ENCODE measurements around the gene CERS1. TPM values are rescaled to one million over a fixed set of nuclear protein-coding genes. Genes with fewer than 3 reads are reported as not detected.
A peak's percentile ranks its signal among the peaks of the same experiment; 100 is the strongest.

CERS1 gene
- total RNA-seq, 4 donors from 2014 or later, result not detected

GRCh38 chr19:18913466-18913865, 17.5 kb upstream of the CERS1 start:
- Histone ChIP-seq H3K4me1 (peaks cover 0 to 18% (median 5%) of the 10 kb centered on the region in 4 donors), H3K27ac (no peak overlapping the region), H3K27me3 (no peaks in the 10 kb centered on the region), H3K9me3 (no peaks in the 10 kb centered on the region), H3K36me3 (peaks cover 0 to 51% (median 0%) of the 10 kb centered on the region in 3 donors), H3K4me3 (no peak overlapping the region)
- peak in 1 of 3 donors; percentile 40 for DNase-seq
- no peak for TF ChIP-seq CTCF (IDR thresholded peaks at IDR 0.05)
- TF ChIP-seq POLR2A (IDR thresholded peaks at IDR 0.05), result no peak

- no peak overlapping the region for H3K4me3 ChIP-seq
- peaks cover 0 to 55% (median 0%) of the 10 kb centered on the region in 3 donors for H3K36me3 ChIP-seq
- H3K4me1 ChIP-seq, result peaks cover 0 to 13% (median 3%) of the 10 kb centered on the region in 4 donors
- TF ChIP-seq CTCF (IDR thresholded peaks at IDR 0.05) (no peak), POLR2A (IDR thresholded peaks at IDR 0.05) (no peak)
- no peaks in the 10 kb centered on the region for H3K9me3 ChIP-seq
- H3K27me3 ChIP-seq, result no peaks in the 10 kb centered on the region
- peak in 1 of 3 donors; percentile 38 for DNase-seq
- no peak overlapping the region for H3K27ac ChIP-seq
Observed at GRCh38 chr19:18912933-18913332, 17.0 kb upstream of the CERS1 start.

- H3K9me3 ChIP-seq, result no peaks in the 10 kb centered on the region
- no peak overlapping the region for H3K4me3 ChIP-seq
- peak in 1 of 3 donors; percentile 23 for DNase-seq
- no peak overlapping the region for H3K27ac ChIP-seq
- H3K27me3 ChIP-seq, result no peaks in the 10 kb centered on the region
- peaks cover 0 to 73% (median 0%) of the 10 kb centered on the region in 3 donors for H3K36me3 ChIP-seq
- peaks cover 0 to 5% (median 0%) of the 10 kb centered on the region in 4 donors for H3K4me1 ChIP-seq
- TF ChIP-seq CTCF (IDR thresholded peaks at IDR 0.05) (no peak), POLR2A (IDR thresholded peaks at IDR 0.05) (no peak)
Observed at GRCh38 chr19:18910801-18911436, 15.0 kb upstream of the CERS1 start.

GRCh38 chr19:18910010-18910409, 14.1 kb upstream of the CERS1 start:
- TF ChIP-seq CTCF (IDR thresholded peaks at IDR 0.05), result no peak
- TF ChIP-seq POLR2A (IDR thresholded peaks at IDR 0.05), result no peak
- Histone ChIP-seq H3K9me3 (no peaks in the 10 kb centered on the region), H3K27ac (no peak overlapping the region), H3K4me1 (no peaks in the 10 kb centered on the region), H3K36me3 (peaks cover 0 to 77% (median 0%) of the 10 kb centered on the region in 3 donors), H3K4me3 (no peak overlapping the region), H3K27me3 (no peaks in the 10 kb centered on the region)
- DNase-seq, result peak in 1 of 3 donors; percentile 38

- Histone ChIP-seq H3K4me1 (no peaks in the 10 kb centered on the region), H3K4me3 (no peak overlapping the region), H3K27ac (no peak overlapping the region), H3K27me3 (no peaks in the 10 kb centered on the region), H3K9me3 (no peaks in the 10 kb centered on the region), H3K36me3 (peaks cover 0 to 79% (median 0%) of the 10 kb centered on the region in 3 donors)
- TF ChIP-seq CTCF (IDR thresholded peaks at IDR 0.05) (no peak), POLR2A (IDR thresholded peaks at IDR 0.05) (no peak)
- no peak for DNase-seq
Observed at GRCh38 chr19:18908917-18909619, 13.1 kb upstream of the CERS1 start.
